22Rv1 (cell line): ENCODE data around the gene NIPAL1.

Source experiments
- H3K27ac ChIP-seq: fragments of 450-650 bp; 2 replicates; pipeline ENCODE4 v1.5.1; 2017
- ZFX ChIP-seq: fragments of 450-650 bp; IDR thresholded peaks from 2 replicates; pipeline ENCODE4 v1.6.1; 2017; ENCODE audit warnings: antibody characterized with exemption, borderline replicate concordance
- TF ChIP-seq, protein P1 (sequence below): fragments of 450-650 bp; IDR thresholded peaks from 2 replicates; pipeline ENCODE4 v1.5.1; 2017; ENCODE audit warnings: mild to moderate bottlenecking

Gene NIPAL1

DNA sequence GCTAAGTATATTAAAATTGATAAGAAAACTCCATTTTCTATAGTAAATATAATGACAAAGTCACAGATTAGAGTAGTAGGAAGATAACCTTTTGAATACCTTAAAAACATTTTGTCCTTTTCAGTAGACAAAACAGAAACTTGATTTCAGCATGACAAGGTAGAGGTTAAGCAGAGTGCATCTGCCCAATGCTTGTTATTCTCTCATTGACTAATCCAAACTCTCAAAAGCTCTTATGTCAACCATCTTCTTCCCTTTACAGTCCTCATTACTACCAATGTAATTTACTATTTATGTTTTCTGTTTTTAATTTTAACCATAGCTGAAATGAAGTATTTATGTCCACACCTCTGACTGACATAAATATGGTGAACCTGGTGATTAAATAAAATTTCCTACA lies 11.1 kb downstream of the NIPAL1 start:
- no peak overlapping the region for H3K27ac ChIP-seq
- no peak for TF ChIP-seq ZFX
- TF ChIP-seq, protein P1, sequence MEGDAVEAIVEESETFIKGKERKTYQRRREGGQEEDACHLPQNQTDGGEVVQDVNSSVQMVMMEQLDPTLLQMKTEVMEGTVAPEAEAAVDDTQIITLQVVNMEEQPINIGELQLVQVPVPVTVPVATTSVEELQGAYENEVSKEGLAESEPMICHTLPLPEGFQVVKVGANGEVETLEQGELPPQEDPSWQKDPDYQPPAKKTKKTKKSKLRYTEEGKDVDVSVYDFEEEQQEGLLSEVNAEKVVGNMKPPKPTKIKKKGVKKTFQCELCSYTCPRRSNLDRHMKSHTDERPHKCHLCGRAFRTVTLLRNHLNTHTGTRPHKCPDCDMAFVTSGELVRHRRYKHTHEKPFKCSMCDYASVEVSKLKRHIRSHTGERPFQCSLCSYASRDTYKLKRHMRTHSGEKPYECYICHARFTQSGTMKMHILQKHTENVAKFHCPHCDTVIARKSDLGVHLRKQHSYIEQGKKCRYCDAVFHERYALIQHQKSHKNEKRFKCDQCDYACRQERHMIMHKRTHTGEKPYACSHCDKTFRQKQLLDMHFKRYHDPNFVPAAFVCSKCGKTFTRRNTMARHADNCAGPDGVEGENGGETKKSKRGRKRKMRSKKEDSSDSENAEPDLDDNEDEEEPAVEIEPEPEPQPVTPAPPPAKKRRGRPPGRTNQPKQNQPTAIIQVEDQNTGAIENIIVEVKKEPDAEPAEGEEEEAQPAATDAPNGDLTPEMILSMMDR: no peak

DNA sequence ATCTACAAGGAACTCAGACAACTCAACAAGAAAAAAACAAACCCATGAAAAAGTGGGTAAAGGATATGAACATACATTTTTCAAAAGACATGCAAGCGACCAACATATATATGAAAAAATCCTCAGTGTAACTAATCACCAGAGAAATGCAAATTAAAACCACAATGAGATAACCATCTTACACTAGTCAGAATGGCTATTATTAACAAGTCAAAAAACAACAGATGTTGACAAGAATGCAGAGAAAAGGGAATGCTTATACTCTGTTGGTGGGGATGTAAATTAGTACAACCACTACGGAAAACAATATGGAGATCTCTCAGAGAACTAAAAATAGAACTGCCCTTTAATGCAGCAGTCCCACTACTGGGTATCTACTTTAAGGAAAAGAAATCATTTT lies 12.1 kb downstream of the NIPAL1 start:
- TF ChIP-seq, protein P1: no peak
- no peak overlapping the region for H3K27ac ChIP-seq

DNA sequence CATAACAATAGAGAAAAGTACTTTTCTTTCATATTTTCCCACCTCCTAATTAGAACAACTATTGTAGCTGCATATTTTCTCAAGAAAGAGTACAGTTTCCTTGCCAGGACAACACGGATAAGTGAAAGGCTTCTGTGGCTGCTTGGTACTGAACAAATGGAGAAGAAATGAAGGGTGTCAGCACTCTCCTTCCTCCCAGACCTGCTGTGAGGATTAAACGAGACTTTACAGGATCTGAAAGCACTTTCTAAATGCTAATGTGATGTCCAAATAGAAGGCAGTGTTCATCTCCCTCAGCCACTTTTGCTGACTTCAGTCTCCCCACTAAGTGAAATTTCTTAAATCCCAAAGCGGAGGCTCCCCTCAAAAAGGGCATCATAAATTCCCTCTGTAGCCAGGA lies 13.9 kb downstream of the NIPAL1 start:
- H3K27ac ChIP-seq: no peak overlapping the region
- TF ChIP-seq, protein P1: no peak
- TF ChIP-seq ZFX: no peak

DNA sequence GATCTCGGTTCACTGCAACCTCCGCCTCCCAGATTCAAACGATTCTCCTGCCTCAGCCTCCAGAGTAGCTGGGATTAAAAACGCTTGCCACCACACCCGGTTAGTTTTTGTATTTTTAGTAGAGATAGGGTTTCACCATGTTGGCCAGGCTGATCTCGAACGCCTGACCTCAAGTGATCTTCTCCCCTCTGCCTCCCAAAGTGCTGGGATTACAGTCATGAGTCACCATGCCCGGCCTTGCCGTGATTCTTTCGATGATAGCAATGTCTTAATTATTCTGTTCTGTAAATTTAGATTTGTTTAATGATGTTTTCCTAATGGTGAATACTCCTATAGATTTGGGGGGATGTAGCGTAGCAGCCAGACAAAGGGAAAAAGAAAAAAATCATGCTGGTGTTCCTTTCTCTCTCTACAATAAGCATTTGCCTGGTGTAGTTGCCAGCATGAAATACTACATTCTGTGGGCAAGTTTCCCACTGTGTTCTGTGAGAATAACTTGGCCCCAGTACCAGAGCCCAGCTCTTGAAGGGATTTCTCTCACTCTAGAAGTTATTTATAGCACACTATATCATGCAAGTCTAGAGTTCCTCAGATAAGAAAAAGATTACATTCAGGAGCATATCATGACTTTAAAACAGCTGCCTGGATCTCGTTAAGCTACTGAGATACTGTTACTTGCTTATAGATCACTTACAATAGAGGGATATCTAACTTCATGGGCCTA lies 15.4 kb downstream of the NIPAL1 start:
- TF ChIP-seq ZFX: no peak
- TF ChIP-seq, protein P1: no peak
- H3K27ac ChIP-seq: no peak overlapping the region

DNA sequence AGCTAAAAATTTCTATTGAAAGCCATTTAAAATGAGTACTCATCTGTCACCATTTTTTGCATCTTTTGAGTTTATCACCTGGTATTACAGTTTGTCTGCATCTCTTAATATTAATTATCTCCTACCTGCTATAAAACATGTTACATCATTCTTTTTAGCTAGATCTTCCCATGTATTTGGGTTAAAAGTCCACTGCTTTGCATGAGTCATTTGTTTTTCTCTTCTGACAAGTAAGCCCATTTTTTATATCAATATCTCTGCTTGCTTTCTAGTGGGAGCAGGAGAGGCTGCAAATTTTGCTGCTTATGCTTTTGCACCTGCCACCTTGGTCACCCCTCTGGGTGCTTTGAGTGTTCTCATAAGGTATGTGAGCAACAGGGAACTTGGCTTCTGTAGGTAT lies 16.1 kb downstream of the NIPAL1 start:
- TF ChIP-seq ZFX: no peak
- TF ChIP-seq, protein P1: no peak
- no peak overlapping the region for H3K27ac ChIP-seq

DNA sequence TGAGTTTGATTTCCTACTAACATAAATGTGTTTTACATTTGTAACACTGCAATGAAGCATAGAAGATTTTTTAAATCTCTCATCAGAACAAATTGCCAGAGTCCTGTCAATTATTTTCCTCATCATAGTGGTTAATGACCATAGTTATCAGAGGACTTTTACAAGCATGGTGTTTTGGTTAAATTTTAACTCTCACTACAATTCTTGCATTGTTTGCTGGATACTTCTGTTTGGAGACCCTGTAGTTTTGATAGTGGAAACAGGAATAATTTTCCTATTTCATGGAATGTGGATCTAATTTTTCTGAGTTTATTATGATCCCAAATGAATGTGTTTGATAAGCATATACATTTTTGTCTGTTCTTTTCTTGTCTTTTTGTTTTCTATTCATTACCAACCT lies 16.8 kb downstream of the NIPAL1 start:
- no peak for TF ChIP-seq ZFX
- TF ChIP-seq, protein P1: no peak
- no peak overlapping the region for H3K27ac ChIP-seq

DNA sequence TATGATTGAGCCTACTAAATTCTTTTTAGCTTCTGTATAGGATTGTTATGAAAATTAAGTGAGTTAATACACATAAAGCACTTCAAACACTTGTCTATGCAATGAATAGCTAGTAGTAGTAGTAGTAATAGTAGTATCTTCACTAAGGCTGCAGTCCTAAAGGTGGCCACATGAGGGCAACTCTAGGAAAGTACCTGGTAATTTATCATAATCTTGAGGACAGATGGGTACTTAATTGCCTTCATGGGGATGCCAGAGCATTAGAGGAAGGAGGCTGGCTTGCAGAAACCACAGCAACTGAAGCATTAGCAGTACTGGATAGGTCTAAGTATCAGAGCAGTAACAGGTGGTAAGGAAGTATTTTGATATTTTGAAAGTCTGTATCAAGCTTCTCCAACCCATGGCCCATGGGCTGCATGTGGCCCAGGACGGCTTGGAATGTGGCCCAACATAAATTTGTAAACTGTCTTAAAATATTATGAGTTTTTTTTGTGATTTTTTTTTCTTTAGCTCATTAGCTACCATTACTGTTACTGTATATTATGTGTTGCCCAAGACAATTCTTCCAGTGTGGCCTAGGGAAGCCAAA lies 17.3 kb downstream of the NIPAL1 start:
- no peak for TF ChIP-seq ZFX
- TF ChIP-seq, protein P1: peak; percentile 72
- H3K27ac ChIP-seq: no peak overlapping the region
